Measurements from ENCODE around the gene ABCA9. TPM values are rescaled to one million over a fixed set of nuclear protein-coding genes. Genes with fewer than 3 reads are reported as not detected.

ABCA9 gene
- total and polyA plus RNA-seq, 9 of the 15 experiments (the other 6 are each of a cell fraction or from before 2014, with no cell fraction given), result 0.04 TPM; not detected in 8

- peak; percentile 53 for TF ChIP-seq MBD2 (IDR thresholded peaks at IDR 0.05; ENCODE audit: borderline replicate concordance, low read depth)
- no peak for TF ChIP-seq NR3C1 (CRISPR knock-in tag; IDR thresholded peaks at IDR 0.05)
- TF ChIP-seq MTA1 (IDR thresholded peaks at IDR 0.05; ENCODE audit: borderline replicate concordance), result 0 out of 2 replicates have a peak, but pooled peaks have one; percentile 31
- peak; percentile 62; the same call in 1 of the 2 replicates for TF ChIP-seq HES1 (IDR thresholded peaks at IDR 0.05; ENCODE audit: low read depth)
- TF ChIP-seq CHD2 (IDR thresholded peaks at IDR 0.05; ENCODE audit: low read depth, low read length), result no peak
- TF ChIP-seq HMG20A (CRISPR knock-in tag; conservative IDR thresholded peaks at IDR 0.05), result no peak
- peak; percentile 92 for TF ChIP-seq MAFF (IDR thresholded peaks at IDR 0.05; ENCODE audit: low read length)
- TF ChIP-seq ZNF12 (CRISPR knock-in tag; IDR thresholded peaks at IDR 0.05), result no peak
- peak; percentile 86 for TF ChIP-seq ELF1 (tag; IDR thresholded peaks at IDR 0.05)
- no peak for TF ChIP-seq TSHZ1 (CRISPR knock-in tag; IDR thresholded peaks at IDR 0.05)
- TF ChIP-seq MTA2 (IDR thresholded peaks at IDR 0.05; ENCODE audit: low read depth), result peak; percentile 88
- TF ChIP-seq CHD7 (IDR thresholded peaks at IDR 0.05; ENCODE audit: low read depth, low read length), result no peak
- TF ChIP-seq NBN (IDR thresholded peaks at IDR 0.05; ENCODE audit: low read depth), result peak; percentile 83
Measured at GRCh38 chr17:69093279-69093789, 32.6 kb upstream of the ABCA9 start (continued).
